CD4-positive, alpha-beta T cell (primary cell): Measurements from ENCODE around the gene CSRNP3. TPM values are rescaled to one million over a fixed set of nuclear protein-coding genes. Genes with fewer than 3 reads are reported as not detected.

ENCODE experiments used
- ATAC-seq: fragments of 200-7000 bp; cut with Tn5 transposase; one replicate; pipeline ENCODE4 v1.10.0; 2022; ENCODE audit warnings: mild to moderate bottlenecking; ENCODE audit not compliant: poor library complexity
- CTCF ChIA-PET: fragments of 350-600 bp; sonication (Branson Sonifier 250); formaldehyde crosslinking; loops from one replicate; lab custom pipeline; 2021; ENCODE audit warnings: antibody characterized with exemption, inconsistent platforms; lab: Charles Lee
- POLR2A ChIA-PET: fragments of 350-600 bp; sonication (Branson Sonifier 250); formaldehyde crosslinking; loops from one replicate; lab custom pipeline; 2021; ENCODE audit warnings: antibody characterized with exemption, inconsistent platforms; lab: Charles Lee
- DNase-seq, 14 experiments: peaks; one replicate each; pipeline ENCODE4 v3.0.0-alpha.2; 2013 to 2020; ENCODE audit warnings: mixed read lengths in 2 of 14
- H3K27ac ChIP-seq, 2 donors: one replicate each; pipeline versions ENCODE4 v1.5.1 to v1.7.0; 2013; ENCODE audit warnings: low read length in 2 of 2, low read depth in 1 of 2, mild to moderate bottlenecking in 1 of 2
- H3K27me3 ChIP-seq, 2 experiments: 1 replicate in 1 of 2; 2 replicates in 1 of 2; pipeline versions ENCODE4 v1.6.1 to v1.7.0; 2013; ENCODE audit warnings: low read length in 2 of 2, control low read depth in 1 of 2, mild to moderate bottlenecking in 1 of 2, moderate library complexity in 1 of 2; ENCODE audit not compliant: insufficient read depth in 2 of 2, control insufficient read depth in 1 of 2
- H3K36me3 ChIP-seq: one replicate; pipeline ENCODE4 v1.6.1; 2013; ENCODE audit warnings: low read length, control low read depth; ENCODE audit not compliant: insufficient read depth
- H3K4me1 ChIP-seq: one replicate; pipeline ENCODE4 v1.6.1; 2013; ENCODE audit warnings: low read length, control low read depth; ENCODE audit not compliant: insufficient read depth
- H3K4me3 ChIP-seq: one replicate; pipeline ENCODE4 v1.5.1; 2013; ENCODE audit warnings: mild to moderate bottlenecking, low read length, moderate library complexity
- H3K9me3 ChIP-seq, 2 experiments: 1 replicate in 1 of 2; 2 replicates in 1 of 2; pipeline versions ENCODE4 v1.6.1 to v1.7.0; 2013; ENCODE audit warnings: low read length in 2 of 2, mild to moderate bottlenecking in 2 of 2, control low read depth in 1 of 2, moderate library complexity in 1 of 2; ENCODE audit not compliant: control insufficient read depth in 1 of 2, insufficient read depth in 1 of 2
- H3K27ac Mint-ChIP-seq: one replicate; pipeline ENCODE4 v1.8.0; 2020; ENCODE audit warnings: mixed read lengths
- H3K27me3 Mint-ChIP-seq: one replicate; pipeline ENCODE4 v1.8.0; 2021; ENCODE audit warnings: mixed read lengths
- H3K36me3 Mint-ChIP-seq: one replicate; pipeline ENCODE4 v1.8.0; 2021; ENCODE audit warnings: low read depth, mixed read lengths
- H3K4me1 Mint-ChIP-seq: one replicate; pipeline ENCODE4 v1.8.0; 2021; ENCODE audit warnings: low read depth, mixed read lengths
- H3K4me3 Mint-ChIP-seq: one replicate; pipeline ENCODE4 v1.8.0; 2020; ENCODE audit warnings: mild to moderate bottlenecking, mixed read lengths
- H3K9me3 Mint-ChIP-seq: one replicate; pipeline ENCODE4 v1.8.0; 2020; ENCODE audit warnings: mixed read lengths
- CTCF ChIP-seq: fragments of 200-600 bp; IDR thresholded peaks from one replicate; pipeline ENCODE4 v1.8.0; 2022; ENCODE audit warnings: antibody characterized with exemption, mild to moderate bottlenecking
- intact Hi-C, 2 experiments: fragments of 100-400 bp; cut with DNase I in 1 of 2; cut with micrococcal nuclease in 1 of 2; formaldehyde crosslinking; loops; one replicate each; pipeline versions ENCODE4 v1.15.1 to v1.9.0; 2023 to 2025; cut with DNase I, micrococcal nuclease
- polyA plus RNA-seq, 2 donors: library from polyadenylated mRNA; unstranded; fragments of 120-200 nt; gene quantifications; one replicate each; pipeline ENCODE4 v1.2.1, GENCODE V29; 2013
- total RNA-seq, 174 experiments: library from RNA in 2 of 174; stranded (reverse) in 2 of 174; gene quantifications; one replicate each; pipeline ENCODE4 v1.2.3 and lab custom pipeline; 2021 to 2026

The CSRNP3 gene
- total RNA-seq, result not detected
- polyA plus RNA-seq (2013, experiment 1 of 2), result not detected
- polyA plus RNA-seq (2013, experiment 2 of 2), result 0.15 TPM
- total RNA-seq (lab: John Stamatoyannopoulos, UW), result 0 to 0.37 (median 0) reads per million in 172 experiments

- Histone ChIP-seq H3K27ac (no peak within 1 kb of the TSS), H3K4me3 (no peak within 1 kb of the TSS), H3K4me1 (no peaks in the 10 kb centered on the region), H3K27me3 (no peaks in the 10 kb centered on the region), H3K9me3 (no peaks in the 10 kb centered on the region), H3K36me3 (no peaks in the 10 kb centered on the region)
- Mint-ChIP-seq H3K36me3 (no peaks in the 10 kb centered on the region), H3K4me3 (no peak within 1 kb of the TSS), H3K4me1 (no peaks in the 10 kb centered on the region), H3K27me3 (no peaks in the 10 kb centered on the region), H3K9me3 (no peaks in the 10 kb centered on the region), H3K27ac (no peak within 1 kb of the TSS)
- intact Hi-C loops, result no loop called here
- ATAC-seq (no peak), DNase-seq (no peak)
- no peak for TF ChIP-seq CTCF
- ChIA-PET CTCF (interaction anchor here (0.5 to 1.0 kb wide), 2 partner anchors 19 to 884 kb away, joined by 3 read pairs; no protein-coding TSS in a partner anchor), POLR2A (no interaction called here)
Measured at GRCh38 chr2:165469417-165469816, at the start of gene CSRNP3. CSRNP3 (plus strand) TSS chr2:165469698; CDS start chr2:165595066, 125,368 bp downstream.

GRCh38 chr2:165420231-165420630 lies 49.3 kb upstream of the CSRNP3 start:
- Mint-ChIP-seq H3K9me3 (peaks cover 10% of the 10 kb centered on the region), H3K27me3 (no peaks in the 10 kb centered on the region), H3K4me3 (no peak overlapping the region), H3K4me1 (no peaks in the 10 kb centered on the region), H3K36me3 (no peaks in the 10 kb centered on the region), H3K27ac (no peak overlapping the region)
- H3K27ac ChIP-seq, result no peak overlapping the region
- ChIA-PET CTCF (no interaction called here), POLR2A (no interaction called here)
- H3K4me3 ChIP-seq, result no peak overlapping the region
- TF ChIP-seq CTCF, result no peak
- H3K9me3 ChIP-seq, result peaks cover 0 to 12% of the 10 kb centered on the region in 2 experiments
- intact Hi-C loops, result no loop called here
- H3K4me1 ChIP-seq, result no peaks in the 10 kb centered on the region
- ATAC-seq (no peak), DNase-seq (no peak)
- H3K27me3 ChIP-seq, result no peaks in the 10 kb centered on the region
- H3K36me3 ChIP-seq, result no peaks in the 10 kb centered on the region

GRCh38 chr2:165423081-165423480 lies 46.4 kb upstream of the CSRNP3 start:
- intact Hi-C loops, result no loop called here
- TF ChIP-seq CTCF, result no peak
- no peak overlapping the region for H3K4me3 ChIP-seq
- ChIA-PET CTCF (no interaction called here), POLR2A (no interaction called here)
- no peak overlapping the region for H3K27ac ChIP-seq
- Mint-ChIP-seq H3K9me3 (peaks cover 7% of the 10 kb centered on the region), H3K4me1 (no peaks in the 10 kb centered on the region), H3K27me3 (no peaks in the 10 kb centered on the region), H3K4me3 (no peak overlapping the region), H3K36me3 (no peaks in the 10 kb centered on the region), H3K27ac (no peak overlapping the region)
- H3K9me3 ChIP-seq, result peaks cover 0 to 19% of the 10 kb centered on the region in 2 experiments
- H3K4me1 ChIP-seq, result no peaks in the 10 kb centered on the region
- H3K27me3 ChIP-seq, result no peaks in the 10 kb centered on the region
- no peaks in the 10 kb centered on the region for H3K36me3 ChIP-seq
- no peak for ATAC-seq
- no peak for DNase-seq
